DOHH2 (cell line): Measurements from ENCODE around the gene FAP.

Source experiments
- CTCF ChIP-seq: fragments of 200-600 bp; sonication (generic); IDR thresholded peaks from one replicate; pipeline ENCODE4 v1.5.1; 2014; ENCODE audit warnings: antibody characterized with exemption, mild to moderate bottlenecking, low read depth, low read length; ENCODE audit not compliant: poor library complexity, severe bottlenecking
- EZH2phosphoT487 ChIP-seq: fragments of 200-600 bp; sonication (generic); IDR thresholded peaks from 2 replicates; pipeline ENCODE4 v1.6.1; 2017; ENCODE audit warnings: borderline replicate concordance, mild to moderate bottlenecking, antibody characterized with exemption, low read length, moderate library complexity, mixed read lengths

- no peak for TF ChIP-seq CTCF
- no peak for TF ChIP-seq EZH2phosphoT487
Observed at GRCh38 chr2:162184359-162184758, 58.9 kb downstream of the FAP start.
